OCI-LY3 (cell line): ENCODE results near the gene TRIM14.
"Not testable (repeated sequence)": the region's sequence is repeated elsewhere in the genome, so short reads cannot be mapped to it uniquely, and the experiment has no call there.

ENCODE experiments used
- H2AFZ ChIP-seq: fragments of 200-600, 300-600 bp; shearing (Covaris generic); 2 replicates; pipeline ENCODE4 v1.6.0; 2014; ENCODE audit warnings: antibody characterized with exemption, low read depth, low read length
- H3K27ac ChIP-seq: fragments of 200-600, 300-600 bp; sonication (generic); 2 replicates; pipeline ENCODE4 v1.5.1; 2014; ENCODE audit warnings: mild to moderate bottlenecking, low read length, moderate library complexity, mixed read lengths
- H3K27me3 ChIP-seq: fragments of 200-600, 300-600 bp; sonication (generic); 2 replicates; pipeline ENCODE4 v1.6.1; 2014; ENCODE audit warnings: low read depth, low read length, mixed read lengths
- H3K36me3 ChIP-seq: fragments of 200-600, 300-600 bp; sonication (generic); replicated peaks from 2 replicates; pipeline ENCODE3; 2014; ENCODE audit warnings: low read depth, low read length, mixed read lengths
- H3K4me1 ChIP-seq: fragments of 300-600, 200-600 bp; sonication (generic); 2 replicates; pipeline ENCODE4 v1.6.1; 2014; ENCODE audit warnings: low read length, mixed read lengths
- H3K4me2 ChIP-seq: fragments of 200-600, 300-600 bp; sonication (generic); 2 replicates; pipeline ENCODE4 v1.6.1; 2014; ENCODE audit warnings: low read length, mixed read lengths
- H3K4me3 ChIP-seq: fragments of 300-600, 200-600 bp; sonication (generic); 2 replicates; pipeline ENCODE4 v1.5.1; 2014; ENCODE audit warnings: antibody characterized with exemption, mild to moderate bottlenecking, low read length, moderate library complexity
- H3K79me2 ChIP-seq: fragments of 300-600, 200-600 bp; shearing (Covaris generic); 2 replicates; pipeline ENCODE4 v1.6.1; 2014; ENCODE audit warnings: mild to moderate bottlenecking, low read length, mixed read lengths
- H3K9ac ChIP-seq: fragments of 300-600, 200-600 bp; shearing (Covaris generic); 2 replicates; pipeline ENCODE4 v1.6.0; 2014; ENCODE audit warnings: mild to moderate bottlenecking, low read length, moderate library complexity
- H3K9me3 ChIP-seq: fragments of 200-600, 300-600 bp; shearing (Covaris generic); 2 replicates; pipeline ENCODE4 v1.6.1; 2014; ENCODE audit warnings: low read length, mixed read lengths; ENCODE audit not compliant: insufficient read depth
- H4K20me1 ChIP-seq: fragments of 200-600, 300-600 bp; sonication (generic); 2 replicates; pipeline ENCODE4 v1.6.1; 2016; ENCODE audit warnings: low read length, mixed read lengths; ENCODE audit not compliant: insufficient read depth
- CTCF ChIP-seq: fragments of 200-600, 300-600 bp; sonication (generic); IDR thresholded peaks from 2 replicates; pipeline ENCODE4 v1.5.1; 2014; ENCODE audit warnings: antibody characterized with exemption, low read length, low read depth
- EZH2phosphoT487 ChIP-seq: fragments of 200-600 bp; shearing (Covaris generic); IDR thresholded peaks from 2 replicates; pipeline ENCODE4 v1.6.1; 2018; ENCODE audit warnings: antibody characterized with exemption, mixed run types, low read depth

Gene TRIM14

GRCh38 chr9:98127226-98127625, 8.2 kb upstream of the TRIM14 start:
- no peaks in the 10 kb centered on the region for H4K20me1 ChIP-seq
- H3K9me3 ChIP-seq = no peaks in the 10 kb centered on the region
- no peak overlapping the region for H3K4me2 ChIP-seq
- no peak overlapping the region for H3K27ac ChIP-seq
- H3K4me1 ChIP-seq = peaks cover 17% of the 10 kb centered on the region
- no peak overlapping the region for H2AFZ ChIP-seq
- no peaks in the 10 kb centered on the region for H3K27me3 ChIP-seq
- no peaks in the 10 kb centered on the region for H3K79me2 ChIP-seq
- no peak overlapping the region for H3K9ac ChIP-seq
- H3K36me3 ChIP-seq = no peaks in the 10 kb centered on the region
- no peak for TF ChIP-seq EZH2phosphoT487
- TF ChIP-seq CTCF = no peak
- H3K4me3 ChIP-seq = no peak overlapping the region

GRCh38 chr9:98124637-98125426, 5.8 kb upstream of the TRIM14 start:
- H2AFZ ChIP-seq = no peak overlapping the region

GRCh38 chr9:98124091-98124490, 5.1 kb upstream of the TRIM14 start:
- H4K20me1 ChIP-seq, H3K36me3 ChIP-seq, H3K9me3 ChIP-seq, H3K4me3 ChIP-seq, H3K9ac ChIP-seq, H3K4me2 ChIP-seq, H3K27ac ChIP-seq, H3K27me3 ChIP-seq, H3K79me2 ChIP-seq, H2AFZ ChIP-seq: not testable (repeated sequence)
- peaks cover 17% of the 10 kb centered on the region for H3K4me1 ChIP-seq

More at GRCh38 chr9:98124637-98125426, 5.8 kb upstream of the TRIM14 start:
- H3K9ac ChIP-seq = no peak overlapping the region
- no peaks in the 10 kb centered on the region for H3K9me3 ChIP-seq
- H3K79me2 ChIP-seq = no peaks in the 10 kb centered on the region
- H3K4me2 ChIP-seq = no peak overlapping the region
- TF ChIP-seq CTCF (no peak), EZH2phosphoT487 (no peak)
- H3K27ac ChIP-seq = no peak overlapping the region
- H3K4me1 ChIP-seq = peaks cover 22% of the 10 kb centered on the region
- no peaks in the 10 kb centered on the region for H3K27me3 ChIP-seq
- H3K36me3 ChIP-seq = no peaks in the 10 kb centered on the region
- H4K20me1 ChIP-seq = no peaks in the 10 kb centered on the region
- H3K4me3 ChIP-seq = no peak overlapping the region

GRCh38 chr9:98121058-98121457, 2.0 kb upstream of the TRIM14 start:
- Histone ChIP-seq H4K20me1 (no peaks in the 10 kb centered on the region), H3K9ac (no peak overlapping the region), H3K27ac (no peak overlapping the region), H3K4me3 (no peak overlapping the region), H3K27me3 (no peaks in the 10 kb centered on the region), H3K4me2 (no peak overlapping the region), H3K79me2 (no peaks in the 10 kb centered on the region), H3K9me3 (no peaks in the 10 kb centered on the region), H3K4me1 (peaks cover 14% of the 10 kb centered on the region; the same call in 1 of the 2 replicates), H3K36me3 (no peaks in the 10 kb centered on the region), H2AFZ (no peak overlapping the region)
- TF ChIP-seq CTCF (no peak), EZH2phosphoT487 (no peak)
